ENCODE results near the gene MSRB1. TPM values are rescaled to one million over a fixed set of nuclear protein-coding genes. Genes with fewer than 3 reads are reported as not detected.

Gene MSRB1
- total and polyA plus RNA-seq, 12 donors, result 24.6 to 82.2 (median 35.6) TPM

- Histone ChIP-seq H3K27me3 (peaks cover 13 to 88% (median 74%) of the 10 kb centered on the region in 7 donors), H3K27ac (no peak overlapping the region), H3K9me3 (no peaks in the 10 kb centered on the region), H3K36me3 (no peaks in the 10 kb centered on the region), H3K4me3 (no peak overlapping the region), H3K4me1 (peaks cover 0 to 7% (median 0%) of the 10 kb centered on the region in 9 donors)
- no peak for DNase-seq
- no peak for ATAC-seq
- intact Hi-C loops (cut with DNase I), result no loop called here
- 61 to 62% methylated on average over 25 of the region's 25 CpGs for WGBS, 2 donors
- no peak for TF ChIP-seq CTCF (IDR thresholded peaks at IDR 0.05)
These were observed 27.0 kb downstream of the MSRB1 start for GRCh38 chr16:1915732-1916639.

GRCh38 chr16:1914988-1915387, 28.0 kb downstream of the MSRB1 start:
- no peak overlapping the region for H3K27ac ChIP-seq
- DNase-seq (no peak), ATAC-seq (no peak)
- intact Hi-C loops (cut with DNase I), result no loop called here
- H3K4me3 ChIP-seq, result no peak overlapping the region
- H3K4me1 ChIP-seq, result peaks cover 0 to 7% (median 0%) of the 10 kb centered on the region in 9 donors
- H3K36me3 ChIP-seq, result no peaks in the 10 kb centered on the region
- no peak for TF ChIP-seq CTCF (IDR thresholded peaks at IDR 0.05)
- no peaks in the 10 kb centered on the region for H3K9me3 ChIP-seq
- H3K27me3 ChIP-seq, result peaks cover 11 to 85% (median 67%) of the 10 kb centered on the region in 7 donors
- 44% methylated on average over 8 of the region's 8 CpGs for WGBS, 2 donors

- ATAC-seq, result no peak
- no peak overlapping the region for H3K27ac ChIP-seq
- WGBS, 2 donors, result 33% methylated on average over 15 of the region's 15 CpGs
- peaks cover 0 to 7% (median 0%) of the 10 kb centered on the region in 9 donors for H3K4me1 ChIP-seq
- no peaks in the 10 kb centered on the region for H3K36me3 ChIP-seq
- no peak for TF ChIP-seq CTCF (IDR thresholded peaks at IDR 0.05)
- no peak for DNase-seq
- no peak overlapping the region for H3K4me3 ChIP-seq
- peaks cover 11 to 86% (median 68%) of the 10 kb centered on the region in 7 donors for H3K27me3 ChIP-seq
- no peaks in the 10 kb centered on the region for H3K9me3 ChIP-seq
- intact Hi-C loops (cut with DNase I), result no loop called here
These were observed 28.9 kb downstream of the MSRB1 start for GRCh38 chr16:1914084-1914608.

GRCh38 chr16:1913327-1914083, 29.5 kb downstream of the MSRB1 start:
- intact Hi-C loops (cut with DNase I), result no loop called here
- WGBS, 2 donors, result 38 to 46% methylated on average over 21 of the region's 21 CpGs

More at GRCh38 chr16:1913327-1914083, 29.5 kb downstream of the MSRB1 start:
- Histone ChIP-seq H3K4me1 (peaks cover 0 to 2% (median 0%) of the 10 kb centered on the region in 9 donors), H3K9me3 (no peaks in the 10 kb centered on the region), H3K36me3 (no peaks in the 10 kb centered on the region), H3K4me3 (no peak overlapping the region), H3K27ac (no peak overlapping the region), H3K27me3 (peaks cover 7 to 85% (median 68%) of the 10 kb centered on the region in 7 donors)
- no peak for TF ChIP-seq CTCF (IDR thresholded peaks at IDR 0.05)
- DNase-seq (no peak), ATAC-seq (peak in 1 of 8 donors; percentile 21)
